Measurements from ENCODE around the gene EZH2. TPM values are rescaled to one million over a fixed set of nuclear protein-coding genes. Genes with fewer than 3 reads are reported as not detected.

EZH2 gene
- total RNA-seq, 1 donor from 2014 or later, result 6.6 TPM

GRCh38 chr7:148783801-148784527 is 100.1 kb downstream of the EZH2 start:
- Histone ChIP-seq H3K4me3 (ENCODE audit: low read depth, low read length) (no peak overlapping the region), H3K27me3 (ENCODE audit: control insufficient read depth, insufficient read depth, low read length) (no peaks in the 10 kb centered on the region), H3K36me3 (ENCODE audit: control insufficient read depth, insufficient read depth, low read length) (peaks cover 16% of the 10 kb centered on the region)
- DNase-seq (ENCODE audit: low read depth) (peak; percentile 87), FAIRE-seq (no peak)
- TF ChIP-seq CTCF (IDR thresholded peaks at IDR 0.05; ENCODE audit: insufficient read depth, low read length, severe bottlenecking), result no peak

GRCh38 chr7:148782757-148783456 is 101.2 kb downstream of the EZH2 start:
- Histone ChIP-seq H3K36me3 (ENCODE audit: control insufficient read depth, insufficient read depth, low read length) (peaks cover 11% of the 10 kb centered on the region), H3K27me3 (ENCODE audit: control insufficient read depth, insufficient read depth, low read length) (no peaks in the 10 kb centered on the region), H3K4me3 (ENCODE audit: low read depth, low read length) (no peak overlapping the region)
- FAIRE-seq (no peak), DNase-seq (ENCODE audit: low read depth) (no peak)
- TF ChIP-seq CTCF (IDR thresholded peaks at IDR 0.05; ENCODE audit: insufficient read depth, low read length, severe bottlenecking), result no peak

- no peak for TF ChIP-seq CTCF (IDR thresholded peaks at IDR 0.05; ENCODE audit: insufficient read depth, low read length, severe bottlenecking)
- DNase-seq (ENCODE audit: low read depth), result no peak
- Histone ChIP-seq H3K36me3 (ENCODE audit: control insufficient read depth, insufficient read depth, low read length) (peaks cover 4% of the 10 kb centered on the region), H3K27me3 (ENCODE audit: control insufficient read depth, insufficient read depth, low read length) (no peaks in the 10 kb centered on the region), H3K4me3 (ENCODE audit: low read depth, low read length) (no peak overlapping the region)
- no peak for FAIRE-seq
Measured at GRCh38 chr7:148774471-148774870, 109.6 kb downstream of the EZH2 start.

- DNase-seq (ENCODE audit: low read depth) (no peak), FAIRE-seq (no peak)
- no peak overlapping the region for H3K4me3 ChIP-seq (ENCODE audit: low read depth, low read length)
- H3K36me3 ChIP-seq (ENCODE audit: control insufficient read depth, insufficient read depth, low read length), result peaks cover 4% of the 10 kb centered on the region
- no peaks in the 10 kb centered on the region for H3K27me3 ChIP-seq (ENCODE audit: control insufficient read depth, insufficient read depth, low read length)
- TF ChIP-seq CTCF (IDR thresholded peaks at IDR 0.05; ENCODE audit: insufficient read depth, low read length, severe bottlenecking), result no peak
Measured at GRCh38 chr7:148773334-148773733, 110.8 kb downstream of the EZH2 start.

GRCh38 chr7:148772297-148773089 is 111.6 kb downstream of the EZH2 start:
- Histone ChIP-seq H3K4me3 (ENCODE audit: low read depth, low read length) (no peak overlapping the region), H3K36me3 (ENCODE audit: control insufficient read depth, insufficient read depth, low read length) (peaks cover 5% of the 10 kb centered on the region), H3K27me3 (ENCODE audit: control insufficient read depth, insufficient read depth, low read length) (no peaks in the 10 kb centered on the region)
- FAIRE-seq (no peak), DNase-seq (ENCODE audit: low read depth) (peak; percentile 98)
- TF ChIP-seq CTCF (IDR thresholded peaks at IDR 0.05; ENCODE audit: insufficient read depth, low read length, severe bottlenecking), result no peak
